Measurements from ENCODE around the gene PRELID2.
A peak's percentile ranks its signal among the peaks of the same experiment; 100 is the strongest.

PRELID2 gene

GRCh38 chr5:145812877-145813276 is 22.3 kb downstream of the PRELID2 start:
- WGBS: 77% methylated on average over 1 of the region's 1 CpG
- Histone ChIP-seq H3K36me3 (ENCODE audit: control insufficient read depth in 1 of 2, insufficient read depth in 2 of 2, low read depth in 1 of 2, low read length in 2 of 2) (peaks cover 0 to 5% of the 10 kb centered on the region in 2 experiments), H2BK15ac (ENCODE audit: low read depth, poor library complexity, severe bottlenecking) (no peak overlapping the region), H3K9ac (ENCODE audit: low read length) (no peak overlapping the region), H2BK120ac (ENCODE audit: low read depth, low read length) (no peak overlapping the region), H3K14ac (ENCODE audit: low read length in 2 of 2) (no peak overlapping the region), H2AFZ (ENCODE audit: low read depth, low read length) (no peak overlapping the region), H2AK5ac (ENCODE audit: low read length, severe bottlenecking) (no peak overlapping the region), H3K4me2 (ENCODE audit: low read length, poor library complexity, severe bottlenecking) (no peak overlapping the region), H3K23ac (ENCODE audit: low read length in 2 of 2) (no peak overlapping the region), H3K4me1 (ENCODE audit: control insufficient read depth, insufficient read depth, low read depth, low read length) (no peaks in the 10 kb centered on the region), H3K4ac (ENCODE audit: low read depth in 1 of 2, low read length in 2 of 2) (no peak overlapping the region), H3K4me3 (ENCODE audit: insufficient read depth in 1 of 2, low read depth in 1 of 2, low read length in 2 of 2) (no peak overlapping the region), H3K18ac (ENCODE audit: low read depth in 1 of 2, low read length in 2 of 2) (no peak overlapping the region), H4K91ac (ENCODE audit: low read length) (no peak overlapping the region), H3K27ac (ENCODE audit: low read length, poor library complexity, severe bottlenecking) (no peak overlapping the region), H2BK12ac (ENCODE audit: low read length in 2 of 2) (no peak overlapping the region), H2BK5ac (ENCODE audit: low read depth, low read length, poor library complexity, severe bottlenecking) (no peak overlapping the region), H3K79me1 (replicated peaks; ENCODE audit: low read length, poor library complexity, severe bottlenecking) (peaks cover 2% of the 10 kb centered on the region), H4K8ac (ENCODE audit: low read length) (no peak overlapping the region), H3K9me3 (ENCODE audit: control insufficient read depth, low read length) (no peaks in the 10 kb centered on the region), H3K27me3 (ENCODE audit: control insufficient read depth in 1 of 2, insufficient read depth in 1 of 2, low read length in 2 of 2) (no peaks in the 10 kb centered on the region)
- DNase-seq: no peak

- H4K8ac ChIP-seq (ENCODE audit: low read length): no peak overlapping the region
- H4K91ac ChIP-seq (ENCODE audit: low read length): no peak overlapping the region
- no peaks in the 10 kb centered on the region for H3K36me3 ChIP-seq (ENCODE audit: control insufficient read depth in 1 of 2, insufficient read depth in 2 of 2, low read depth in 1 of 2, low read length in 2 of 2)
- 62% methylated on average over 2 of the region's 3 CpGs for WGBS
- H3K4ac ChIP-seq (ENCODE audit: low read depth in 1 of 2, low read length in 2 of 2): no peak overlapping the region
- H2BK5ac ChIP-seq (ENCODE audit: low read depth, low read length, poor library complexity, severe bottlenecking): no peak overlapping the region
- no peak overlapping the region for H3K18ac ChIP-seq (ENCODE audit: low read depth in 1 of 2, low read length in 2 of 2)
- no peaks in the 10 kb centered on the region for H3K9me3 ChIP-seq (ENCODE audit: control insufficient read depth, low read length)
- no peak overlapping the region for H3K9ac ChIP-seq (ENCODE audit: low read length)
- H2BK12ac ChIP-seq (ENCODE audit: low read length in 2 of 2): no peak overlapping the region
- H3K27ac ChIP-seq (ENCODE audit: low read length, poor library complexity, severe bottlenecking): no peak overlapping the region
- H3K23ac ChIP-seq (ENCODE audit: low read length in 2 of 2): no peak overlapping the region
- H3K14ac ChIP-seq (ENCODE audit: low read length in 2 of 2): no peak overlapping the region
- no peak overlapping the region for H2AFZ ChIP-seq (ENCODE audit: low read depth, low read length)
- no peak overlapping the region for H3K4me3 ChIP-seq (ENCODE audit: insufficient read depth in 1 of 2, low read depth in 1 of 2, low read length in 2 of 2)
- peak; percentile 46 for DNase-seq
- no peak overlapping the region for H2AK5ac ChIP-seq (ENCODE audit: low read length, severe bottlenecking)
- H3K79me1 ChIP-seq (replicated peaks; ENCODE audit: low read length, poor library complexity, severe bottlenecking): peaks cover 2% of the 10 kb centered on the region
- H2BK120ac ChIP-seq (ENCODE audit: low read depth, low read length): no peak overlapping the region
- no peak overlapping the region for H2BK15ac ChIP-seq (ENCODE audit: low read depth, poor library complexity, severe bottlenecking)
- H3K27me3 ChIP-seq (ENCODE audit: control insufficient read depth in 1 of 2, insufficient read depth in 1 of 2, low read length in 2 of 2): no peaks in the 10 kb centered on the region
- no peaks in the 10 kb centered on the region for H3K4me1 ChIP-seq (ENCODE audit: control insufficient read depth, insufficient read depth, low read depth, low read length)
- H3K4me2 ChIP-seq (ENCODE audit: low read length, poor library complexity, severe bottlenecking): no peak overlapping the region
Measured at GRCh38 chr5:145811834-145812625, 23.1 kb downstream of the PRELID2 start.

DNA sequence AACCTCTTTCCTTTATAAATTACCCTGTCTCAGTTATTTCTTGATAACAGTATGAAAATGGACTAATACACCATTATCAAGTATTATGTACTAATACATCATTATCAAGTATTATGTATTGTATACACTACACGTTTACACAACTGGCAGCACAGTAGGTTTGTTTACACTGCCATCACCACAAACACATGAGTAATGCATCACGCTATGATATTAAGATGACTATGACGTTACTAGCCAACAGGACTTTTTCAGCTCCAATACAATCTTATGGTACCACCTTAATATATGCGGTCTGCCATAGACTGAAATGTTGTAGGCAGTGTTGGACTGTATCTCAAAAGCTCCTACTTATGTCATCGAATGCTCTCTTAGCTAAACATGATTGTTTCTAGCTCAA is 28.2 kb downstream of the PRELID2 start:
- Histone ChIP-seq H2BK120ac (ENCODE audit: low read depth, low read length) (no peak overlapping the region), H4K91ac (ENCODE audit: low read length) (no peak overlapping the region), H2BK5ac (ENCODE audit: low read depth, low read length, poor library complexity, severe bottlenecking) (no peak overlapping the region), H3K9me3 (ENCODE audit: control insufficient read depth, low read length) (no peaks in the 10 kb centered on the region), H3K23ac (ENCODE audit: low read length in 2 of 2) (no peak overlapping the region), H3K9ac (ENCODE audit: low read length) (no peak overlapping the region), H3K27me3 (ENCODE audit: control insufficient read depth in 1 of 2, insufficient read depth in 1 of 2, low read length in 2 of 2) (no peaks in the 10 kb centered on the region), H3K36me3 (ENCODE audit: control insufficient read depth in 1 of 2, insufficient read depth in 2 of 2, low read depth in 1 of 2, low read length in 2 of 2) (peaks cover 0 to 2% of the 10 kb centered on the region in 2 experiments), H3K14ac (ENCODE audit: low read length in 2 of 2) (no peak overlapping the region), H2AFZ (ENCODE audit: low read depth, low read length) (no peak overlapping the region), H3K4me1 (ENCODE audit: control insufficient read depth, insufficient read depth, low read depth, low read length) (no peaks in the 10 kb centered on the region), H3K18ac (ENCODE audit: low read depth in 1 of 2, low read length in 2 of 2) (no peak overlapping the region), H2BK15ac (ENCODE audit: low read depth, poor library complexity, severe bottlenecking) (no peak overlapping the region), H3K79me1 (replicated peaks; ENCODE audit: low read length, poor library complexity, severe bottlenecking) (peaks cover 2% of the 10 kb centered on the region), H3K4me3 (ENCODE audit: insufficient read depth in 1 of 2, low read depth in 1 of 2, low read length in 2 of 2) (no peak overlapping the region), H2BK12ac (ENCODE audit: low read length in 2 of 2) (no peak overlapping the region), H3K4ac (ENCODE audit: low read depth in 1 of 2, low read length in 2 of 2) (no peak overlapping the region), H4K8ac (ENCODE audit: low read length) (no peak overlapping the region), H3K27ac (ENCODE audit: low read length, poor library complexity, severe bottlenecking) (no peak overlapping the region), H2AK5ac (ENCODE audit: low read length, severe bottlenecking) (no peak overlapping the region), H3K4me2 (ENCODE audit: low read length, poor library complexity, severe bottlenecking) (no peak overlapping the region)
- 59% methylated on average over 5 of the region's 5 CpGs for WGBS
- DNase-seq: peak; percentile 64

DNA sequence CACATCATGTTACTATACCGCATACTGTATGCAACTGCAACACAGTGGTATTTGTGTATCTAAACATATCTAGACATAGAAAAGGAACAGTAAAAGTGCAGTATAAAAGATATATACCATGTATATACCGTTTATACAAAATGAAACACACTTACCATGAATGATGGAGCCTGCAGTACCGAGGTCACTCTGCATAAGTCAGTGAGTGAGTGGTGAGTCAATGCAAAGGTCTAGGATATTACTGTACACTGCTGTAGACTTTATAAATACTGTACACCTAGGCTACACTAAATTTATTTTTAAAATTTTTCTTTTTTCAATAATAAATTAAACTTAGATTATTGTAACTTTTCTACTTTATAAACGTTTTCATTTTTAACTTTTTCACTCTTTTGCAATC is 29.3 kb downstream of the PRELID2 start:
- Histone ChIP-seq H2AFZ (ENCODE audit: low read depth, low read length) (no peak overlapping the region), H3K4ac (ENCODE audit: low read depth in 1 of 2, low read length in 2 of 2) (no peak overlapping the region), H2BK120ac (ENCODE audit: low read depth, low read length) (no peak overlapping the region), H3K27ac (ENCODE audit: low read length, poor library complexity, severe bottlenecking) (no peak overlapping the region), H2BK12ac (ENCODE audit: low read length in 2 of 2) (no peak overlapping the region), H2BK15ac (ENCODE audit: low read depth, poor library complexity, severe bottlenecking) (no peak overlapping the region), H3K9me3 (ENCODE audit: control insufficient read depth, low read length) (no peaks in the 10 kb centered on the region), H4K8ac (ENCODE audit: low read length) (no peak overlapping the region), H4K91ac (ENCODE audit: low read length) (no peak overlapping the region), H2AK5ac (ENCODE audit: low read length, severe bottlenecking) (no peak overlapping the region), H3K27me3 (ENCODE audit: control insufficient read depth in 1 of 2, insufficient read depth in 1 of 2, low read length in 2 of 2) (no peaks in the 10 kb centered on the region), H3K18ac (ENCODE audit: low read depth in 1 of 2, low read length in 2 of 2) (no peak overlapping the region), H3K23ac (ENCODE audit: low read length in 2 of 2) (no peak overlapping the region), H2BK5ac (ENCODE audit: low read depth, low read length, poor library complexity, severe bottlenecking) (no peak overlapping the region), H3K36me3 (ENCODE audit: control insufficient read depth in 1 of 2, insufficient read depth in 2 of 2, low read depth in 1 of 2, low read length in 2 of 2) (peaks cover 0 to 2% of the 10 kb centered on the region in 2 experiments), H3K14ac (ENCODE audit: low read length in 2 of 2) (no peak overlapping the region), H3K4me1 (ENCODE audit: control insufficient read depth, insufficient read depth, low read depth, low read length) (no peaks in the 10 kb centered on the region), H3K79me1 (replicated peaks; ENCODE audit: low read length, poor library complexity, severe bottlenecking) (no peaks in the 10 kb centered on the region), H3K9ac (ENCODE audit: low read length) (no peak overlapping the region), H3K4me3 (ENCODE audit: insufficient read depth in 1 of 2, low read depth in 1 of 2, low read length in 2 of 2) (no peak overlapping the region), H3K4me2 (ENCODE audit: low read length, poor library complexity, severe bottlenecking) (no peak overlapping the region)
- WGBS: 80% methylated on average over 1 of the region's 4 CpGs
- no peak for DNase-seq

All from mesenchymal stem cell (in vitro differentiated cells and primary cell).